ELF-1 (cell line): Measurements from ENCODE around the gene ETV6.
"Not testable (repeated sequence)": the region's sequence is repeated elsewhere in the genome, so short reads cannot be mapped to it uniquely, and the experiment has no call there.

Source experiments
- DNase-seq: peaks from one replicate; pipeline ENCODE4 v3.0.0-alpha.2; 2016; ENCODE audit warnings: low read depth, low spot score

Gene ETV6

DNA sequence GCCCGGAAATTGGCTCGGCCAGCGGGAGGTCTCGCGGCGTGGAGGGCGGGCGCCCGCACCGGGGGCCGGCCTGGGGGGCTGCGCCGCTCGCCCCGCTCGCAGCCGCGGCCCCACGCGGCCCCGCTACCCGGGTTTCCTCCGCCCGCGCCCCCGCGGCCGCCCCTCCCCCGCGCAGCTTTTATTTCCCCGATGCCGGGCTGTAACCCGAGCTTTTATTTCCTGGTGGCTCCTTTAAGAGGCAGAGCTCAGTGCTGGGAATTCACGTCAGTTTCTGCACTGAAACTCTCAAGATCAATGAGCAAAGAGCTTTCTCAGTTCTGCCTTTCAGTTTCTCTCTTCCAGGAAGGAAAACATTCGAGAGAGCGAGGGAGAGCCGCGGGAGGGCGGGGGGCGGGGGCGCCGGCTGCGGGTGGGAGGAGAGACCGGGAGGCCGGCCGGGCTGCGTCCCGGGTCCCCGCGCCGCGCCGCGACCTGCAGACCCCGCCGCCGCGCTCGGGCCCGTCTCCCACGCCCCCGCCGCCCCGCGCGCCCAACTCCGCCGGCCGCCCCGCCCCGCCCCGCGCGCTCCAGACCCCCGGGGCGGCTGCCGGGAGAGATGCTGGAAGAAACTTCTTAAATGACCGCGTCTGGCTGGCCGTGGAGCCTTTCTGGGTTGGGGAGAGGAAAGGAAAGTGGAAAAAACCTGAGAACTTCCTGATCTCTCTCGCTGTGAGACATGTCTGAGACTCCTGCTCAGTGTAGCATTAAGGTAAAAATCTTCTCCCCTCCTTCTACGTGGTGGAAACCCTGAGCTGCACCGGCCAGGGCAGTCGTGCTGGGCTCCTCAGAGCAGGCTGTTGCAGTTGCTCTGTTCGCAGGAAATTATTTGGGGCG is at the start of gene ETV6:
Gene ETV6 (plus strand): TSS at position 262 of the 873 bp plus-strand sequence. CDS start 454 bp downstream, at position 716.
- DNase-seq = peak; percentile 60

DNA sequence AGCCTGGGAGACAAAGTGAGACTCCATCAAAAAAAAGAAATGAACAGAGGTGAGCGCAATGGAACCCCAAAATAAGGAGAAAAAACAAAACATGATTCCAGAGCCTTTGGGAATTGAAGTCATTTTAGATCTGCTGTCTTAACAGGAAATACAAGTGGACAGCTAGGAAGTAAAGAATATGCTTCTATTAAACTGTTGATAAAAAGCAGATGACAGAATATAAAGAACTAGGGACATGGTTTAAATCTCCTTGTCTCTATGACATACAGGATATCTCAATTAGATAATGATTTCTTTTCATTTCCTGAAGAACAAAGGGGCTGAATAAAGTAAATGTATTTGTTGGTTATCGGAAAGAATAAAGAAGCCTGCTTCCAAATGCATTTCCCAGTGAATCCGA is 49.3 kb upstream of the ETV6 start:
- DNase-seq = no peak

DNA sequence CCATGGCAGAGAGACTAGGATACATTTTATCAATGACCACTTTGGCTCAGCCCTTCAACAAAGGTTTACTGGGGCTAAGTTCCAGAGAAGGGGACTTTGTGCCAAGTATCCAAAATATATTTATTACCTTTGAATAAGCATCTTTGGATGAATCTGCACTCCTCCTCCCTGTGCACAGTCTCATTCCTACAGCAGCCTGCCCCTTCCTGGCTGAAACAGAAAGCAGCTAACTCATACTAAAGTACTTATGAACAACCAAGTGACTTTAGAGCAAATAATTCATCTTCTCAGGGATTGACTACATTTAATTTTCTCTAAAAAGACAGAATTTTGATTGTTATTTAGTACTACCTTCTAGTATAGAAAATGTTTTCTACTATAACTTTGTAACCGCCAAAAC is 47.8 kb upstream of the ETV6 start:
- no peak for DNase-seq

DNA sequence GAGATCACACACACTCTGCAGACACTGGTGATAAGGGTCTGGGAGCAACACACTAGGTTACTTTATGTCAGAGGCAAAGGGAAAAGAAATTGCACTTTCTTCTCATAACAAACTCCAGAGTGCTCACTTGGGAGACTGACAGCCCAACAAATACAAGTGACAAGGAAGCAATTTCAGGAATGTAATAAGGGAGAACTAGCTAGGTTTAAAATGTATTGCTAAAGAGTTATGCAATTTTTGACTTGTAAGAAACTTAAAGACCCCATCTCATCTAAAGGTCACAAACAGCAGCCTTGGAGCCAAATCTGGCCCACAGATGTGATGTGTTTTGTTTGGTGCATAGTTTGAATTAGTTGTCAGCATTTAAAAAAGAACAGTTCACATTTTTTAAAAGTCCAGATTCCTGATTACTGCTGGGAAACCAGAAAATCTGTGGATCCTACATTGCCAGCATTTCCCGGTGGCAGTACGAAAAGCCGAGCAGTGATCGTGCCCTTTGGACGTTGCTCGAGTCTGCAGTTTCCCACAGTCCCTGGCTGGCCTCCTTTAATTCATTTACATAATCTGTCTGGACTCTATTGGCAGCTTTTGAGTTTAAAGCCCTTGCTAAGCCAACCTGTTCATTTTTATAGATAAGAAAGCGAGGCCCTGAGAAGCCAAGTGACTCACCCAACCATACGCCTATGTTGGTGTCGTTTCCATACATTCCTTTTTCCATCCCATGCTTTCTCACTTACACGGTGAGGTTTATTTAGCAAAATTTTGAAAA is 42.0 kb upstream of the ETV6 start:
- DNase-seq = peak; percentile 72

DNA sequence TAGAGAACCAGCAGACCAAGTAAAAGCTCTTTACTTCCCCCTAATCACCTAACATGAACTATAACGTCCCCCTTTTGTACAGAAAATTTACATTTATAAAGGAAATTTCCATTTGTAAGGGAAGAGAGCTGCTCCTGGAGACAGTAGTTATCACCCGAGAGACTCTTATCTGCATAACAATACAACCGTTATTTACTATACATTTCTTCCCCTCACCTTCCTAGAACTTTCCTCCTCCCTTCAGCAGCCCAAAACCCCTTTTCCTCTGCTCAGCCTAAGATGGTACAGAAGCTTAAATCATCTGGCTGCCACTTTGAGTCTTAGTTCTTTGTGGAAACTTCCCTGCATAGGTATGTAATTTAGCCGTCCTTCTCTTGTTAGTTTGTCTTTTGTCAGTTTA is 40.4 kb upstream of the ETV6 start:
- DNase-seq = peak; percentile 74

DNA sequence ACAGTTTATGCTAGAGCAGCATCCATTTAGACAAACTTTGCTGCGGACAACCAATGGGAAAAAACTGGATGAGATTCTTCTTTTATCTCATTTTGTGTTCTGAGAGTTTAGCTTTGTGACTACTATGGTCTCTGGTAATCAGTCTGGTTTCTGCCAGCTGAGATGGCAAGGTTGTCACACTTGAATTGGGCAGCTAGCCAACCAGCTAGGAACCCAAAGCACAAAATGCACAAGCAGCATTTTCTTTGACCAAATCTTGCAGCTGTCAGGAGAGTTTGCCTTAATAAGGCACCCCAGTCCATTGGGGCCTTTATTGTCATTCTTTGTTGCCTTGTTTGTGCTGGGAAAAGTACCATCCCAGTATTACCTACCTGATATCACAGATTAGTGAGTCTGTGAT is 34.0 kb upstream of the ETV6 start:
- no peak for DNase-seq

DNA sequence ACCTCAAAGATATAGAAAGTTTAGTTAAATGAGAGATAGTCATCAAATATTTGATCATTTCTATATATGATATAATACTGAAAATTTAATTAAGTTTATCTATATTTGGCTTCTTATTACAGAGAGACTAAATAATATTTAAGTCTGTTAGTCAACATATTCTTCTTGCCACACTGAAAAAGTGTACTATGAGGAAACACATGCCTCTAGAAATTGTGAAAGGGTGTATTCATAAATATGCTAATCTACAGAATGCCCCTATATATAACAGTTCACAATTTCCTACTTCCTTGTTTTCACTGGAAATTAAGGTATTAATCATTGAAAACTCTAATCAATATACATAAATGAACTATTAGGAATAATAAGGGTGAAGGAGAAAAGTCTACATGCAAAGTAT is 31.4 kb upstream of the ETV6 start:
- DNase-seq = no peak

DNA sequence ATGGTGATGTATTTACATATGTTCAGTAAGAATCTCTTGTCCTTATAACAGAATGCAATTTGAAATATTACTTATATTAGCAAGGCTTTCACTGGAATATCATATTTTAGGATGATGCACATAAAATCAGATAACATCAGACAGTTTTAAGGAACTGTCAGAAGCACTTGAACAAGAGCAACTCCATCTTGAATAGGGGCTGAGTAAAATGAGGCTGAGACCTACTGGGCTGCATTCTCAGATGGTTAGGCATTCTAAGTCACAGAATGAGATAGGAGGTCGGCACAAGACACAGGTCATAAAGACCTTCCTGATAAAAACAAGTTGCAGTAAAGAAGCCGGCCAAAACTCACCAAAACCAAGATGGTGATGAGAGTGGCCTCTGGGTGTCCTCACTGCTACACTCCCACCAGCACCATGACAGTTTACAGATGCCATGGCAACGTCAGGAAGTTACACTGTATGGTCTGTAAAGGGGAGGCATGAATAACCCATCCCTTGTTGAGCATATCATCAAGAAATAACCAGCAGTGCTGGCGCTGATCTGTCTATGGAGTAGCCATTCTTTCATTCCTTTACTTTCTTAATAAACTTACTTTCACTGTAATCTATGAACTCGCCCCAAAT is 27.6 kb upstream of the ETV6 start:
- peak; percentile 66 for DNase-seq

DNA sequence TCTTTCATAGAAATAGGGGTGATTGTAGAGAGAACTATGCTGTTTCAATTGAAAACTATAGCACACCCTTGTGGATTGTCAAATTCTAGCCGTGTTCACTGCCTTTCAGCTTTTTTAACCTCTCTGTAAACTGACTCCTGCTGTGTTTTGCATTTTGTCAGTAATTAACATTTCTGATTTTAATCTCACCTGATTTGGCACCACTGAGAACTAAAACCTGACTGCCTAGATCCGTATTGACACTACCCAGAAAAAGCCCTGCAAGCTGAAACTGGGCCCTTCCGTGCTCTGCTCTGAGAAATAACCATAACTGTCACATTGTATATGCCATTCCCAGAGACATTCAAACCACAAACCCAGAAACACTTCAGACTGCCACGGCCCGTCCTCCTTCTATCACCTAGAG is 26.6 kb upstream of the ETV6 start:
- DNase-seq = peak; percentile 29

DNA sequence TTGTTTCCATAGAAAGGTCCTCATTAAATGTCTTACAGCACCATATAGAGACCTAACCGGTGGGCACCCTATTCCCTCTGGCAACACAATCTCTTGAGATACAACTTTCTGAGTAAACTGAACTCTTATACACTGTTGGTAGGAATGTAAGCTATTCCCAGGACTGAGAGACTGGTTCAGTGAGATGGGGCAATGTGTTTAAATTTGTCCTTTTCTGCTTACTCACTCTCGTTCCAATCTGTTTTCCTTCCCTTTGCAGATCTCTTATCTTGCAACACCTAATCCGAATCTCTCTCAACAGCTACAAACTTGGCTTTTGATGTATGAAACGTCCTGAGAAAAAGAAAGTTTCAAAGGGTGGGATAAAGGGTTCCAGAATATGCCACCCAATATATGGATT is 26.1 kb upstream of the ETV6 start:
- peak; percentile 48 for DNase-seq

DNA sequence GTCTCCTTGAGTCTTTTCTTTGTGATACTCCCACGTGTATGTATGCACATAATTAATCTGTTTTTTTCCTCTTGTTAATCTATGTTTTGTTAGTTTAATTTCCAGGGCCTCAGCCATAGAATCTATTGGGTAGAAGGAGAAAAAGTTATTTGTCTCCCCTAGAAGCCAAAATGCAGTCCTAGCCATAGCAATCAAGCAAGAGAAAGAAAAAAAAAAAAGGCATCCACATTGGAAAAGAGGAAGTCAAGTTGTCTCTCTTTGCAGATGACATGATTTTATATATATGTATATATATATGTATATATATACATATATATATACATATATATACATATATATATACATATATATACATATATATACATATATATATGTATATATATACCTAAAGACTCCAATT is 25.4 kb upstream of the ETV6 start:
- DNase-seq = no peak

DNA sequence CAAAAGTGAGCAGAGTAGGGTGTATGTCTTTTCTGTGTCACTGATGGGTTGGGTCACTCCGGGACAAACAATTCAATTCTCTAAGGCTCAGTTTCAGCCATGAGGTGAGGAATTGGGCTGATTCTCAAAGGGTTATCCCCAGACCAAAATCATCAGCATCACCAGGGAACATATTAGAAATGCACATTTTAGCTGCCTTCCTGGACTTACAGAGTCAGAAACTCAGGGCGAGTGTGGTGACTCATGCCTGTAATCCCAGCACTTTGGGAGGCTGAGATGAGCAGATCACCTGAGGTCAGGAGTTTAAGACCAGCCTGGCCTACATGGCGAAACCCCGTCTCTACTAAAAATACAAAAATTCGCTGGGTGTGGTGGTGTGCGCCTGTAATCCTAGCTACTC is 21.8 kb upstream of the ETV6 start:
- not testable (repeated sequence) for DNase-seq

DNA sequence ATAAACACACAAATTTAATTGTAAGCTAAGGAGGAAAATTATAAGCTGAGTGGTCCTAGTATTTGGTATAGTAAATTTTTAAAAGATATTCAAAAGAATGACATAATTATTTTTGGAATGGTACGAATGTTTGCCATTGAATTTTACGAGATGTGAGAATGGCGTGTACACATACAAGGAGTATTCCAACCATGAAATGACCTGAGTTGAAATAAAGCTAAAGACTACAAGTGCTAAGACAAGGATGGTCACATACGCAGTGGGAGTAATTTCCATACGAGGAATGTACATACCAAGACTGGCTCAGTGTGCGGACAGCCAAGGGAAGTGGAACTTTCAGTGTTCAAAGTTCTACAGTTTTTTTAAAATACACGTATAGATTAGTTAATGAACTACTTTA is 21.1 kb upstream of the ETV6 start:
- no peak for DNase-seq

DNA sequence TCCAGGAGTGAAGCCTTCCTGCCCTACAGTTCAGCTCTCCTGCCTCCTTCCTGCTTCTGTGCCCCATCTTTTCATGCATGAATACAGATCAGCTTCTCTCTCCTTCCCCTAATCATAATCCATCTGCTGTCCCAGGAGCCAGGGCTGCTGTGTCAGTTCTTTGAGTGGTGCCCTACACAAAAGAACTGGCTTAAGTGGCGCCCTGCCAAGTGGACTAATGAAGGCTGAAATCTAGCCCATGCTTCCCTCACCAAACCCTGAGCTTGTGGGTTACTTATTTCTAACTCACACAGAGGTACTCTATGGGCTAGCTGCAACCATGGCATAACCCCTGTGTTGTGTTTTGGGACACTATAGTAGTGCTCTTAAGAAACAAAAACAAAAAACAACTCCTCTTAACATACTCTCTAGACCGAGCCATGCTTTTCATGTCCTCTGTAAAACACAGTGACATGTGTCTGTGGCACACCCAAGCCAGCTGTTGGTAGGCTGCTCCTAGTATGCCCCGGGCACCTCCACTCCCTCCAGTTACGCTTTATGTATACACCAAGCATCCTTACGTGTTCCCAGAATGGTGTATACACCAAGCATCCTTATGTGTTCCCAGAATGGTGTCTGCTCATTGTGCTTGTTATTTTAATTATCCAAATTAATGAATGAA is 19.3 kb upstream of the ETV6 start:
- no peak for DNase-seq

DNA sequence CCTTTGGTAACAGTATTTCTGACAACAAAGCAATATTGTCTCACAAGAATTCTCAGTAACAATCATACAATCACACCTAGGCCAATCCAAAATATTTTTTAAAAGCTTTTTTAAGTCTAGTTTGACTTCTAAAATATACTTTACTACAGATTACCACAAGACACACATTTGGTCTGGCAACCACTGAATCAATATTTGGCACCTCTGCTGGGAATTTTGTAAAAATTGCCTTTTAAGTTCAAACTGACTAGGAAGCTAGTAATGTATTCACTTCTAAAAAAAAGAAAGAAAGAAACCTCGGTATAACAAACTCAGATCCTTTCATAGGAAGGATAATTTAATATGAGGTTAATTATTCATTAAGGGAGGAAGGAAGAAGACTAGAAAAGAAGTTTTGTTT is 18.2 kb upstream of the ETV6 start:
- no peak for DNase-seq

DNA sequence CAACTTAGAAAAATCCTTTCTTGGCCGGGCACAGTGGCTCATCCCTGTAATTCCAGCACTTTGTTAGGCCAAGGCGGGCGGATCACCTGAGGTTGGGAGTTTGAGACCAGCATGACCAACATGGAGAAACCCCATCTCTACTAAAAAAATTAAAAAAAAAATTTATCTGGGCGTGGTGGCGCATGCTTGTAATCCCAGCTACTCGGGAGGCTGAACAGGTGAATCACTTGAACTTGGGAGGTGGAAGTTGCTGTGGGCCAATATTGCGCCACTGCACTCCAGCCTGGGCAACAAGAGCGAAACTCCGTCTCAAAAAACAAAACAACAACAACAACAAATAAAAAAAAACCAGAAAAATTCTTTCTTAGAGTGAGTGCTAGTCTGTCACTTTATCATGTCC is 17.6 kb upstream of the ETV6 start:
- not testable (repeated sequence) for DNase-seq

DNA sequence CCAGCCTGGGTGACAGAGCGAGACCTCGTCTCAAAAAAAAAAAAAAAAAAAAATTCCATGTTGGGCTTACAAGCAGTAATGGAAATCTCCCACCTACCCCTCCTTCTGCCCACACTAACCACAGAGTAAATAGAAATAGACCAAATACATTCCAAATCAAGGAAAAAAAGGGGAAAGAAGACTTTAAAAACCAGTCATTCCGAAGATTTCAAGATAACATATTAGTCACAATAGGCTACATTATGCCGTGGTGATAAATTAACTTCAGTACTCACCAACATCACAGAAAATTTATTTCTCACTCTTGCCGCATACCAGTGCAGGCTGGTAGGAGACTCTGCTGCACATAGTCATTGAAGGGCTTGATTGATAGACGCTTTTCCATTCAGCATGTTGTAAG is 15.5 kb upstream of the ETV6 start:
- no peak for DNase-seq

DNA sequence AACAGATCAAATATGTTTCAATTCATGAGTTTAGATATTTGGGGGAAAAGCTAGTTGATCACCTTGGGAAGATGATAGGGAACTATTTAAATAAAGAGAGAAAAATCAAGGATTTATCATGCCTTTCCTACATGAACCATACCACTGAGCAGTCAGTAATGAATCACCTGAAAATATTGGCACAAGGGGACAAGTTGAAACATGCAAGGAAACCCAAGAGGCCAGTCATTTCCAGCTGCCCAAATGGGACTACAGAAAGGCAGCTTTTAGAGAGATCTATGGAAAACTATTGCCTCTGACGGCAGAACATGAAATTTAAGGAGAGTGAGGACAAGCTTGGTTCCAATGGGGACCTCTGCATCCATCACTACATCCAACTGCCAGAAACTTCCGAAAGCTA is 14.1 kb upstream of the ETV6 start:
- no peak for DNase-seq

DNA sequence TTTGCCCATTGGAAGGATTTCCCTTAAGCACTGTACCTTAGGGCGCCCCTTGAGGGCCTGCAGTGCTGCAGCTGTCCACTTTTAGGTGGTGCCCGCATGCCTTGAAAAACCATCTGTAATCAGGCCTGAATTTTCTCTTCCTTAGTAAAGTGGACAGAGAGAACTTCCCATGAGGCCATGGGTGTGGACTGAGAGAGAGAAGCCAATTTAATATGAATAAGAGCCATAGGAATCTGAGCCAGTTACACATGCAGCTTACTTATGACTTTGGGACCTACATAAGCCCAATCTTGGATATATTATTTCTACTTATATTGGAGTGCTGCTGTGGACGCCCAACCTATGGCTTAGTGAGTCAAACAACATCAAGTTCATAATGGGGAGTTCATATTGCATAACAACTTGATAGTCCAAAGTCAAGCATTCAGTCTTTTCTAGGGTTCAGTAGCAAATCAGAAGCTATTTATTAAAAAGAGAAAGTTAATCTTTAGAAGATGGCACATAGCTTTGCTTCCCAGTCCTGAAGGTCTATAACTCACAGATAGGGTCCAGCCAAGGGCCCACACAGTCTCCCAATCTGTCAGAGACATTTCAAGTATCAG is 11.1 kb upstream of the ETV6 start:
- no peak for DNase-seq

DNA sequence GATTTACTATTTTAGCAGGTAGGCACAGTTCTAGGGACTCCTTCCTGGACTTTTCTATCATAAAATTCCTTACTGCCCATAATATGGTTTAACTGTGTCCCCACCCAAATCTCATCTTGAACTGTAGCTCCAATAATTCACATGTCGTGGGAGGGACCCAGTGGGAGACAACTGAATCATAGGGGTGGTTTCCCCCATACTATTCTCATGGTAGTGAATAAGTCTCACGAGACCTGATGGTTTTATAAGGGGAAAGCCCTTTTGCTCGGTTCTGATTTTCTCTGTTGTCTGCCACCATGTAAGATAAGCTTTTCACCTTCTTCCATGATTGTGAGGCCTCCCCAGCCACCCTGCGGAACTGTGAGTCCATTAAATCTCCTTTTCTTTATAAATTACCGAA is 10.0 kb upstream of the ETV6 start:
- no peak for DNase-seq

DNA sequence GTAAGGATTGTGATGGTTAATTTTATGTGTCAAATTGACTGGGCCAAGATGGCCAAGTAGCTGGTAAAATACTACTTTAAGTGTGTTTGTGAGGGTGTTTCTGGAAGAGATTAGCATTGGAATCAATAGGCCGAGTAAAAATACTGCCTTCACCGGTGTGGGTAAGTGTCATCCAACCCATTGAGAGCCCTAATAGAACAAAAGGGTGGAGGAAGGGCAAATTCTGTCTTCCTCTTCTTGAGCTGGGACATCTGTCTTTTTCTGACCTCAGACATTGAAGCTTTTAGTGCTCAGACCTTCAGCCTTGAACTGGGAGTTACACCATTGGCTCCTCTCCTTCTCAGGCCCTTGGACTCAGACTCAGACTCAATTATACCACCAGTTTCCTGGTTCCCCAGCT is 8.0 kb upstream of the ETV6 start:
- DNase-seq = no peak

DNA sequence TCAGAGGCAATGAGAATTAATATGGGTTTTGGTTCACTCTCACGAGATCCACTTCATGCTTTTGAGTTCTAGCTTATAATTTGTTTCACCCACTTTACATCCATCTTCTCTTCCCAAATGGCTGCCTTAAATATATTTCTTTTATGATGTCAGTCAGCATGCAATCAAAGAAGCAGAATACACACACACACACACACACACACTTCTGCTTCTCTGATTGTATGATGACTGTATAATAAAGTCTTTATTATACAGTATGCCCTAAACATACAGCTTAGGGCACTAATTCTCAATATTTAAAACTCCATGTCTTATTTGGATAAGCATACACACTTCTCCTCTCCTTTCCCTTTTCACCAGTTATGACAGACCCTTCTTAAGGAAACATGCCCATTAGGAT is 6.7 kb upstream of the ETV6 start:
- DNase-seq = no peak
